NCI-H187 treated with DMSO at 0.1 percent for 48 hours (cell line): ENCODE measurements around the gene RABGAP1L.
"Not testable (repeated sequence)": the region's sequence is repeated elsewhere in the genome, so short reads cannot be mapped to it uniquely, and the experiment has no call there.

Source experiments
- DNase-seq: peaks from one replicate; lab custom pipeline; 2025; lab: John Stamatoyannopoulos, UW

RABGAP1L gene

GRCh38 chr1:174243451-174244000 lies 84.2 kb downstream of the RABGAP1L start:
- DNase-seq, result no peak

DNA sequence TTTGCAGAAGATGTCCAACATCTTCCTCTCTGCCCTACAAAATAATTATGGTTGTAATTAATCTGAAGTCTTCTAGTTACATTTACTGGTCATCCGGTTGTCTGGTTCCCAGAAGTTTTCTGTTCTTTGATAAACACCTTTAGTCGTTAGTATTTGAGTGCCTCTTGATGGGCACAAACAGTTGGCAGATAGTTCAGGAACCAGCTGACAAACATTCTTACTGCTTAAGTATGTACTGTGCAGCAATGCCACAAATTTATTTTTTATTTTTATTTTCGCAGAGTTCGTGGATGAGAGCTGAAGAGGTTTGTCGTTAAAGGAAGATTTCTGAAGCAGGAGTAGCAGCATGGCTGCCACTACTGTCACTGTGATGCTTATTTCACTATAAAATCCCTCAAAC lies 84.7 kb downstream of the RABGAP1L start:
- no peak for DNase-seq

DNA sequence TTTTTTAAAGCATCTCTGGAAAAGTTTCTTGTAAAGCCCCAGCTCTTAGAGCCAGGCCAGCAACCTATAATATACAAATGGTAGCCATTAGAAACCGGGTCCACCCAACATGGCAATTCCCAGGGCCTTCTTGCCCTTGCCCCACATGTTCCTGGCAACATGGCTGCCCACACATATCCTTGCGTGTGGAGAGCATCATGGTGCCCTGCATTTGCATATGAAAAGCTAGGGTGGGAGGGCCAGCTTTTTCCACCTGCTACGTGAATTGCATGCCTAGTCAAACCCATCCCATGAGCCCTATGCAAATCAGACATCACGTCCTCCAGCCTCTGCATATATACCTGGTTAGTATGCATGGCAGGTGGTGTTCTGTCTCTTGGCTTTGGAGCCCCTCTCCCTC lies 88.2 kb downstream of the RABGAP1L start:
- no peak for DNase-seq

DNA sequence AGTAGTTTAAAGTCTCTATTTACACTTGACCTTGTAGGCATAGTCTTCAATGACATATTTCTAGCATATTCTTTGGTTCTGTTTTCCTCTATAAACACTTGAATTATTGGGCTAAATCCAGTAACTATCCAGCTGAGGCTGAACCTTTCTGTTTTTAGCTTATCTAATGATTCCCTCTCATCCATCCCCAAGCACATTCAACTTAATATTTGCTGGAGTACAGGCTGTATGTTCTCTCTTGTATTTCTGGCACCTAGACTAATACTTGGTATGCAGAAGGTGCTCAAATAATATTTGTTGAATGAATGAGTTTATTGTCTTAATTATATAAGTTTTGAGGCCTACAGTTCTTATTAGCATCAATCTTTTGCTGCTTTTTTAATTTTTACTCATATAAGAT lies 88.7 kb downstream of the RABGAP1L start:
- DNase-seq, result no peak

DNA sequence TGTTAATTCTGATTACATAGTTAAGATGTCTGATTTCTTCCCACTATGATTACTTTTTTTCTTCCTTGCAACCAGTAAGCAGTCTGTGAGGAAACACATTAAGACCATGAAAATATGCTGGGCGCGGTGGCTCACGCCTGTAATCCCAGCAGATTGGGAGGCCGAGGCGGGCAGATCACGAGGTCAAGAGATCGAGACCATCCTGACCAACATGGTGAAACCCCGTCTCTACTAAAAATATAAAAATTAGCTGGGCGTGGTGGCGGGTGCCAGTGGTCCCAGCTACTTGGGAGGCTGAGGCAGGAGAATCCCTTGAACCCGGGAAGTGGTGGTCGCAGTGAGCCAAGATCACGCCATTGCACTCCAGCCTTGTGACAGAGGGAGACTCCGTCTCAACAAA lies 97.1 kb downstream of the RABGAP1L start:
- DNase-seq, result not testable (repeated sequence)

- DNase-seq, result peak; percentile 39
These were observed 98.8 kb downstream of the RABGAP1L start for GRCh38 chr1:174258148-174258550.

DNA sequence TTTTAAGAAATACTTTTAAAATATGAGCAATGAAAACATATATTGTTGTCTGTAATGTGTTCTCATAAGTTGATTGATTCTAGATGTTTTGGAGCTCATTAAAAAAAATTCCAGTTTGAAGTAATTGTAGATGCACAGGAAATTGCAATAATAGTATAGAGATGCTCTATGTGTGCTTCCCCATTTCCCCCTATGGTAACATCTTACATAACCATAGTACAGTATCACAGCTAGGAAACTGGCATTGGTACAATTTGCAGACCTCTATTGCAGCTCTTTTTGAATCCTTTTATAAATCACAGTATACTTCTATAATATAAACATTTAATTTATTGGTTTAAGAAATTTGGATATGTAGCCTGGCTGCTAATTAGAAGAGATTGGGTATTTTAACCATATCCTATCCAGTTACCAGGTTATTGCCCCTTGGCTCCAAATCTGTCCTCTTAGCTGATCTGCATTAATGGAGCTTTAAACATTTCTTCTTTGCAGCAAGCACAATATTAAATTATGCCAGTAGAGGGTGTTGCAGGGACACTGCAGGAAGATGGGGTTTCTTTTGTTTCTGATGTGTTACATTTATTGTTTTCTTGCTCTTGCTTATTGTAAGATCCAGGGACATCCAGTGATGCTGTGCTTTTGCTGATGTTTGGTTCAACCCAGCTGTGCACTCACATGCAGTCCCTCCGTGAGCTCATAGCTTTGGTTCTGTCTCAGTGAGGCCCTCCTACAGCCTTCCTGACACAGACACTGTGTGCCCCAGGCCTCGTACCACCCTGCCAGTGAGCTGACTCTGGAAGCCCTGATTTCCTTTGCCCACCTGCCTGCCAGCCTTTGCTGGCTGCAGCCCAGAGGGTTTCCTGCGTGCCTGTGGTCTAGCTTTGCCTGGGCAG lies 103.3 kb downstream of the RABGAP1L start:
- DNase-seq, result peak; percentile 22

DNA sequence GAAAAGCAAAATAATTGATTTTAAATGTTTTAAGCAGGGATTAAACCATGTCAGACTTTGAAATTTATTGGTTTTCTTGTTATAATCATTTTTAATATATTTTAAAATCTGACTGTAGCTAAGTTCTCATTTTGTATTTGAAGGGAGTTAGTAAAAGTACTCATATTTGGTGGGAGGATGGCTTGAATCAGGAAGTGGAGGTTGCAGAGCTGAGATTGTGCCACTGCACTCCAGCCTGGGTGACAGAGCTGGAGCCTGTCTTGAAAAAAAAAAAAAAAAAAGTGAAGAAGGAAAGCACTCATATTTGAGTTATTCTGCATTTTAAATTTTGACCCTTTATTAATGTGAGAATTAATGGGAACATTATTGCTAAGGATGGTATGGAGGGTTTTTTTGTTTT lies 106.0 kb downstream of the RABGAP1L start:
- DNase-seq, result no peak

GRCh38 chr1:174266476-174266875 lies 107.2 kb downstream of the RABGAP1L start:
- DNase-seq, result no peak

GRCh38 chr1:174266991-174267612 lies 107.8 kb downstream of the RABGAP1L start:
- DNase-seq, result no peak

DNA sequence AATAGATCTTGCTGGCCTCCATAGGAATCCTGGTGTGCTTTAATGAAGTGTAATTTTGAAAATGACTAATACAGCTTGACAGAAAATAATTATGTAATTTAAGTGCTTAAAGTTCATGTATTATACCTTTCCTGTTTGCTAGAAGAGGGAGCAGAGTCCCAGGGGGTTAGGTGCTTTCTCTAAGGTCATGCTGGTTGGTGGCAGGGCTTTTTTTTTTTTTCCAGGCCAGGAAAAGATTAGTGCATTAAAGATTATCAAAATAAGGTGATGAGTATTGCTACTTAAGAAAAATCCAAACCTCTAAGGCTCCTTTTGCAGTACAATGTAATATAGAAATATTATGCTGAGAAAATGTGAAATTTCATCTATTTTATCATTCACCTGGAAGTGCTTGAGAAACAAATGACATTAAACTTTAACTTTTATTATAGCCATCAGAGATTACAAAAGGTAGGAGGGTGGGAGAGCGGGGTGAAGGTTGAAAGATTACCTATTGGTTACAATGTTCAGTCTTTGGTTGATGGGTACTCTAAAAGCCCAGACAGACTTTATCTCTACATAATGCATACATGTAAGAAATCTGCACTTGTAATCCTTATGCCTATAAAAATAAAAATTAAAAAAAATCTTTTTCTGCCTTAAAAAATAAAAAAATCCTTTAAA lies 110.8 kb downstream of the RABGAP1L start:
- no peak for DNase-seq

DNA sequence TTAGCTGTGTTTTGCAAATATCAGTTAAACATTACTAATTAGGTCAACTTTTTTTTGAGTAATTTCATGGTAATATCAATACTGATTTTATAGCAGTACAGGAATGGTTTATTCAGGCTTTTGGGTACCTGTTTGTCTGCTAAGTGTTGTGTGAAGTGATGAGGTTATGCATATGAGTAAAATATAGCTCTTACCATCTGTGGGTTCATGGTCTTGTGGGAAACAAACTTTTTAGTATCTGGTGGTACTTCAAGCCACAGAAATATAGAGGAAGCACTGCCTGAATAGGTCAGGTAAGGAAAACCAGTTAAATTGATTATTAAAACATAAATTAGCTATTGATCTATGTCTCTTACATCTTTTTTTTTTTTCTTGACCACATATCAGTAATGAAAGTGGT lies 113.9 kb downstream of the RABGAP1L start:
- DNase-seq, result no peak

- DNase-seq, result no peak
These were observed 114.5 kb downstream of the RABGAP1L start for GRCh38 chr1:174273776-174274175.

GRCh38 chr1:174274452-174274851 lies 115.1 kb downstream of the RABGAP1L start:
- DNase-seq, result no peak

DNA sequence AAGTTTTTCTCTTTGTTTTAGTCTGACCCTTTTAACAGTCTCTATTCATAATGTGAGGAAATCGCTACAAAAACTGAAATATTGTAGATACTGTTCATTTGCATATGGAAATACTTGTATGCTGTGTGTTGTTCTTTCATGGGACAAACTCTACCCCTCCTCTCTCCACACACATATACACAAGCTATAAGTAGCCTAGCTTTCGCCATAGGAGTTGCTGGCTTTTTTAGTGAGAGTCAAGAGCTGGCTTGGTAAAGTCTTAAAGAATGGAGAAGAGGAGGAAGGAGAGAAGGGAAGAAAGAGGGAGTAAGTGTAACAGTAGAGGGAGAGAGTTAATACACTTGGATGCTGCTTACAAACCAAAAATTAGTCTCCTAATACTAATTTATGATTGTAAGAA lies 115.6 kb downstream of the RABGAP1L start:
- no peak for DNase-seq

DNA sequence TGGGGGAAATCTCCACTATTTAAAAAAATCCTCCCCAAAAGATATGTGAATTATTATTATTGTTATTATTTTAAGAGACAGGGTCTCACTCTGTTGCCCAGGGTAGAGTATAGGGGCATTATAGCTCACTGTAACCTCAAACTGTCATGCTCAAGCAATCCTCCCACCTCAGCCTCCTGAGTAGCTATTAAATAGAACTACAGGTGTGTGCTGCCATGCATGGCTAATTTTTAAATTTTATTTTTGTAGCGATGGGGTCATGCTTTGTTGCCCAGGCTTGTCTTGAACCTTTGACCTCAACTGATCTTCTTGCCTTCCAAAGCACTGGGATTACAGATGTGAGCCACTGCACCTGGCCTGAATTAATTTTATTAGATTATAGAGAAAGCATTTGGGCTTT lies 116.8 kb downstream of the RABGAP1L start:
- no peak for DNase-seq

DNA sequence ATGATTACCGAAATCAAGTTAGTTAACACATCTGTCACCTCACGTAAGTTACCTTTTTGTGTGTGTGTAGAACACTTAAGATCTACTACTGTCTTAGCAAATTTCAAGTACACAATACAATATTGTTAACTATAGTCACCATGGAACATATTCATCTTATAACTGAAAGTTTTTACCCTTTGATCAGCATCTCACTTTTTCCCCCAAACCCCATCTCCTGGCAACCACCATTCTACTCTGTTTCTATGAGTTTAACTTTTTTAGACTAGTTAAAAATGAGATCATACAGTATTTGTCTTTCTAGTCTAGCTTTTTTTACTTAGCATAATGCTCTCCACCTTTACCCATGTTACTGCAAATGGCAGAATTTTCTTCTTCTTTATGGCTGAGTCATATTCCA lies 124.7 kb downstream of the RABGAP1L start:
- DNase-seq, result no peak

GRCh38 chr1:174286042-174286441 lies 126.7 kb downstream of the RABGAP1L start:
- DNase-seq, result no peak

- DNase-seq, result no peak
These were observed 130.5 kb downstream of the RABGAP1L start for GRCh38 chr1:174289644-174290310.

- DNase-seq, result no peak
These were observed 131.7 kb downstream of the RABGAP1L start for GRCh38 chr1:174291059-174291458.

- no peak for DNase-seq
These were observed 137.0 kb downstream of the RABGAP1L start for GRCh38 chr1:174296309-174296708.

DNA sequence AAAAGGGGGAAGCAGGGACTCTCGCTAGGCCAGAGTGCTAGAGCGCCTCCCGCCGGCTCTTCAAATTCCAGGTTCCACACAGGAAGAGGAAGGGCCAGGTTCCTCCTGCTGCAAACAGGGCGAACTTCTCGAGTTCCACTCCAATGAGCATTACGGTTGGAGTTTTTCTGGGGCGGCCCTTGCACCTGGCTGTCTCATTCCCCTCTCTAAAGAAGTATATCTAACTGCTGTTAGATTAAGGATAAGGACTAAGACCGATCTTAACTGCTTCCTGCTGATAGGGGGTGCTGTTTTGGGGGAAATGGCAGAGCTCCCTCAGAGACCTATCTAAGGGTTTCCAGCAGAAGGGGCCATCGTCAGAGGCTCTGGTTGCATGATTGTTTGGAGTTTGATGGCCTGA lies 138.0 kb downstream of the RABGAP1L start:
- DNase-seq, result no peak
